ENCODE data around the gene GAB4.
"Not testable (repeated sequence)": the region's sequence is repeated elsewhere in the genome, so short reads cannot be mapped to it uniquely, and the experiment has no call there.

Gene GAB4

GRCh38 chr22:17024380-17024779 lies 16.4 kb upstream of the GAB4 start:
- H3K9ac ChIP-seq (ENCODE audit: low read length); H3K9me3 ChIP-seq (ENCODE audit: control insufficient read depth, low read length); H3K4me3 ChIP-seq (ENCODE audit: low read length); H3K36me3 ChIP-seq (ENCODE audit: control insufficient read depth, insufficient read depth, low read length); H3K4me1 ChIP-seq (ENCODE audit: control insufficient read depth, insufficient read depth, low read length); H3K27me3 ChIP-seq (ENCODE audit: control insufficient read depth, insufficient read depth, low read length): not testable (repeated sequence)

DNA sequence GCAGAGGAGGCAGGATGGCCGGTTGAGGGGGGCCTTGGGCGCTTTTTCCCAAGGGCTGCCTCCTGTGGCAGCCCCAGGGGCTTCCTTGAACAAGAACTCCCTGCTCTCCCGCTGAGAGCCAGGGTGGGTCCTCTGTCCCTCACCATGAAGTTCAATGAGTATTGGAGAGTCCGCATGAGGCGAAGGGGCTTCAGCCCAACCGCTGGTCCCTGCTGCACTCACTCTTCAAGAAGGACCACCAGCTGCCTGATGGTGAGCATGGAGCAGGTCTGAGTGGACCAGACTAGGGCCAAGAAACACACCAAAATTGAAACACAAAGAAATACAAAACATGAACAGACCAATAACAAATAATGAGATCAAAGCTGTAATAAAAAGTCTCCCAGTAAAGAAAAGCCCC lies 7.5 kb upstream of the GAB4 start:
- not testable (repeated sequence) for H3K9ac ChIP-seq (ENCODE audit: low read length); H3K9me3 ChIP-seq (ENCODE audit: control insufficient read depth, low read length); H3K36me3 ChIP-seq (ENCODE audit: control insufficient read depth, insufficient read depth, low read length); H3K4me3 ChIP-seq (ENCODE audit: low read length); H3K27me3 ChIP-seq (ENCODE audit: control insufficient read depth, insufficient read depth, low read length); H3K4me1 ChIP-seq (ENCODE audit: control insufficient read depth, insufficient read depth, low read length)

DNA sequence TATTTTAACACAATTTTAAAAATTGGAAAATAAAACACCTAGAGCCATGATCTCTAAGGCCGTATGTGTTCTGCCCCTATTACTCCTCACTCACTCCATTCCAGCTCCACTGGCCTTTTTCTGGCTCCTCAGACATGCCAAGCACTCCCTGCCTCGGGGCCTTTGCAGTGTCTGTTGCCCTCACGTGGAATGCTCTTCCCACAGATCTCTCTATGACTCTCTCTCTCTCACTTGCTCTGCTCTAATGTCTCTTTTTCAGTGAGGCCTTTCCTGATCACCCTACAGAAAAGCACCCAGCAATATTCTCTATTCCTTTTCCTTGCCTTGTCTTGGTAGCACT lies 6.0 kb upstream of the GAB4 start:
- H3K27me3 ChIP-seq (ENCODE audit: control insufficient read depth, insufficient read depth, low read length); H3K4me3 ChIP-seq (ENCODE audit: low read length); H3K9ac ChIP-seq (ENCODE audit: low read length); H3K36me3 ChIP-seq (ENCODE audit: control insufficient read depth, insufficient read depth, low read length); H3K9me3 ChIP-seq (ENCODE audit: control insufficient read depth, low read length); H3K4me1 ChIP-seq (ENCODE audit: control insufficient read depth, insufficient read depth, low read length): not testable (repeated sequence)

GRCh38 chr22:17013396-17014100 lies 5.5 kb upstream of the GAB4 start:
- Histone ChIP-seq H3K36me3 (ENCODE audit: control insufficient read depth, insufficient read depth, low read length) (no peaks in the 10 kb centered on the region), H3K27me3 (ENCODE audit: control insufficient read depth, insufficient read depth, low read length) (no peaks in the 10 kb centered on the region), H3K9ac (ENCODE audit: low read length) (no peak overlapping the region), H3K4me1 (ENCODE audit: control insufficient read depth, insufficient read depth, low read length) (no peaks in the 10 kb centered on the region), H3K9me3 (ENCODE audit: control insufficient read depth, low read length) (no peaks in the 10 kb centered on the region), H3K4me3 (ENCODE audit: low read length) (no peak overlapping the region)

- Histone ChIP-seq H3K4me1 (ENCODE audit: control insufficient read depth, insufficient read depth, low read length) (no peaks in the 10 kb centered on the region), H3K36me3 (ENCODE audit: control insufficient read depth, insufficient read depth, low read length) (no peaks in the 10 kb centered on the region), H3K4me3 (ENCODE audit: low read length) (no peak overlapping the region), H3K9ac (ENCODE audit: low read length) (no peak overlapping the region), H3K9me3 (ENCODE audit: control insufficient read depth, low read length) (no peaks in the 10 kb centered on the region), H3K27me3 (ENCODE audit: control insufficient read depth, insufficient read depth, low read length) (no peaks in the 10 kb centered on the region)
These were observed 4.2 kb upstream of the GAB4 start for GRCh38 chr22:17012267-17012666.

- no peaks in the 10 kb centered on the region for H3K27me3 ChIP-seq (ENCODE audit: control insufficient read depth, insufficient read depth, low read length)
- no peak overlapping the region for H3K4me3 ChIP-seq (ENCODE audit: low read length)
- no peaks in the 10 kb centered on the region for H3K9me3 ChIP-seq (ENCODE audit: control insufficient read depth, low read length)
- no peaks in the 10 kb centered on the region for H3K36me3 ChIP-seq (ENCODE audit: control insufficient read depth, insufficient read depth, low read length)
- H3K4me1 ChIP-seq (ENCODE audit: control insufficient read depth, insufficient read depth, low read length): no peaks in the 10 kb centered on the region
- no peak overlapping the region for H3K9ac ChIP-seq (ENCODE audit: low read length)
These were observed 1.7 kb upstream of the GAB4 start for GRCh38 chr22:17009640-17010291.

DNA sequence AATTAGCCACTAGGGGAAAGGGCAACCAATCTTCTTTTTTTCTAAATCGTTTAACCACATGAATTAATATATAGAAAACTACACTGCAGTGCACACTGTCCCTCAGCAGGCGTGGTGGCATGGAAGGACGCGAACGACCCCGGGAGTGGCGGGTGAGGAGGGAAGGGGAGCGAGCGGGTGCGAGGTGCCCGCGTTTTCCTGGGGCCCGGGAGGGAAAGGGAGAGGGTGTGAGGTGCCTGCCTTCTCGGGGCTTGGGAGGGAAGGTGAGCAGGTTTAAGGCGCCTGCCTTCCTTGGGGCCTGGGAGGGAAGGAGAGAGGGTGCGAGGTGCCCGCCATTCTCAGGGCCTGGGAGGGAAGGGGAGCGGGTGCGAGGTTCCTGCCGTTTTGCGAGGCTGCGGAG lies 765 bp downstream of the GAB4 start:
- Histone ChIP-seq H3K27me3 (ENCODE audit: control insufficient read depth, insufficient read depth, low read length) (no peaks in the 10 kb centered on the region), H3K4me3 (ENCODE audit: low read length) (no peak overlapping the region), H3K36me3 (ENCODE audit: control insufficient read depth, insufficient read depth, low read length) (no peaks in the 10 kb centered on the region), H3K4me1 (ENCODE audit: control insufficient read depth, insufficient read depth, low read length) (no peaks in the 10 kb centered on the region), H3K9me3 (ENCODE audit: control insufficient read depth, low read length) (no peaks in the 10 kb centered on the region), H3K9ac (ENCODE audit: low read length) (no peak overlapping the region)

GRCh38 chr22:16989915-16990314 lies 18.1 kb downstream of the GAB4 start:
- Histone ChIP-seq H3K4me3 (ENCODE audit: low read length) (no peak overlapping the region), H3K4me1 (ENCODE audit: control insufficient read depth, insufficient read depth, low read length) (no peaks in the 10 kb centered on the region), H3K9me3 (ENCODE audit: control insufficient read depth, low read length) (no peaks in the 10 kb centered on the region), H3K9ac (ENCODE audit: low read length) (no peak overlapping the region), H3K36me3 (ENCODE audit: control insufficient read depth, insufficient read depth, low read length) (no peaks in the 10 kb centered on the region), H3K27me3 (ENCODE audit: control insufficient read depth, insufficient read depth, low read length) (no peaks in the 10 kb centered on the region)

- Histone ChIP-seq H3K9me3 (ENCODE audit: control insufficient read depth, low read length) (no peaks in the 10 kb centered on the region), H3K27me3 (ENCODE audit: control insufficient read depth, insufficient read depth, low read length) (no peaks in the 10 kb centered on the region), H3K36me3 (ENCODE audit: control insufficient read depth, insufficient read depth, low read length) (no peaks in the 10 kb centered on the region), H3K9ac (ENCODE audit: low read length) (no peak overlapping the region), H3K4me1 (ENCODE audit: control insufficient read depth, insufficient read depth, low read length) (no peaks in the 10 kb centered on the region), H3K4me3 (ENCODE audit: low read length) (no peak overlapping the region)
These were observed 19.8 kb downstream of the GAB4 start for GRCh38 chr22:16988257-16988656.

GRCh38 chr22:16987822-16988221 lies 20.2 kb downstream of the GAB4 start:
- Histone ChIP-seq H3K4me3 (ENCODE audit: low read length) (no peak overlapping the region), H3K9ac (ENCODE audit: low read length) (no peak overlapping the region), H3K36me3 (ENCODE audit: control insufficient read depth, insufficient read depth, low read length) (no peaks in the 10 kb centered on the region), H3K27me3 (ENCODE audit: control insufficient read depth, insufficient read depth, low read length) (no peaks in the 10 kb centered on the region), H3K9me3 (ENCODE audit: control insufficient read depth, low read length) (no peaks in the 10 kb centered on the region), H3K4me1 (ENCODE audit: control insufficient read depth, insufficient read depth, low read length) (no peaks in the 10 kb centered on the region)

DNA sequence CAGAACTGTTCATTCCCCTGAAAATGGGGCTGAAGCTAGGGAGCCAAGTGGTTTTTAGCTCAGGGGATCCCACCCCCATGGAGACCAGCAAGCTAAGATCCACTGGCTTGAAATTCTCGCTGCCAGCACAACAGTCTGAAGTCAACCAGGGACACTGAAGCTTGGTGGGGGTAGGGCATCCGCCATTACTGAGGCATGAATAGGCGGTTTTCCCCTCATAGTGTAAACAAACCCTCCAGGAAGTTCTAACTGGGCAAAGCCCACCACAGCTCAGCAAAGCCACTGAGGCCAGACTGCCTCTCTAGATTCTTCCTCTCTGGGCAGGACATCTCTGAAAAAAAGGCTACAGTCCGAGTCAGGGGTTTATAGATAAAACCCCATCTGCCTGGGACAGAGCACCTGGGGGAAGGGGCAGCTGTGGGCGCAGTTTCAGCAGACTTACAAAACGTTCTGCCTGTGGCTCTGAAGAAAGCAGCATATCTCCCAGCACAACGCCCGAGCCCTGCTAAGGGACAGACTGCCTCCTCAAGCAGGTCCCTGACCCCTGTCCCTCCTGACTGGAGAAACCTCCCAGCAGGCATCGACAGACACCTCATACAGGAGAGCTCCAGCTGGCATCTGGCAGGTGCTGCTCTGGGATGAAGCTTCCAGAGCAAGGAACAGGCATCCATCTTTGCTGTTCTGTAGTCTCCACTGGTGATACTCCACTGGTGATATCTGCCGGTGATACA lies 32.7 kb downstream of the GAB4 start:
- H3K4me1 ChIP-seq (ENCODE audit: control insufficient read depth, insufficient read depth, low read length): no peaks in the 10 kb centered on the region
- no peaks in the 10 kb centered on the region for H3K9me3 ChIP-seq (ENCODE audit: control insufficient read depth, low read length)
- H3K36me3 ChIP-seq (ENCODE audit: control insufficient read depth, insufficient read depth, low read length): no peaks in the 10 kb centered on the region
- H3K27me3 ChIP-seq (ENCODE audit: control insufficient read depth, insufficient read depth, low read length): no peaks in the 10 kb centered on the region
- H3K9ac ChIP-seq (ENCODE audit: low read length): no peak overlapping the region
- H3K4me3 ChIP-seq (ENCODE audit: low read length): no peak overlapping the region

GRCh38 chr22:16974298-16975084 lies 33.5 kb downstream of the GAB4 start:
- Histone ChIP-seq H3K9ac (ENCODE audit: low read length) (no peak overlapping the region), H3K27me3 (ENCODE audit: control insufficient read depth, insufficient read depth, low read length) (no peaks in the 10 kb centered on the region), H3K9me3 (ENCODE audit: control insufficient read depth, low read length) (no peaks in the 10 kb centered on the region), H3K4me1 (ENCODE audit: control insufficient read depth, insufficient read depth, low read length) (no peaks in the 10 kb centered on the region), H3K4me3 (ENCODE audit: low read length) (no peak overlapping the region), H3K36me3 (ENCODE audit: control insufficient read depth, insufficient read depth, low read length) (no peaks in the 10 kb centered on the region)

Data from mucosa of stomach (tissue), 1 donor.